Hematopoietic multipotent progenitor cell treated with erythropoietin and hydrocortisone succinate and interleukin-3 and kit ligand, for 6 days (in vitro differentiated cells): Measurements from ENCODE around the gene RAD51B.
"Not testable (repeated sequence)": the region's sequence is repeated elsewhere in the genome, so short reads cannot be mapped to it uniquely, and the experiment has no call there.

ENCODE experiments used
- DNase-seq: peaks from one replicate; pipeline ENCODE4 v3.0.0-alpha.2; 2015

The RAD51B gene

DNA sequence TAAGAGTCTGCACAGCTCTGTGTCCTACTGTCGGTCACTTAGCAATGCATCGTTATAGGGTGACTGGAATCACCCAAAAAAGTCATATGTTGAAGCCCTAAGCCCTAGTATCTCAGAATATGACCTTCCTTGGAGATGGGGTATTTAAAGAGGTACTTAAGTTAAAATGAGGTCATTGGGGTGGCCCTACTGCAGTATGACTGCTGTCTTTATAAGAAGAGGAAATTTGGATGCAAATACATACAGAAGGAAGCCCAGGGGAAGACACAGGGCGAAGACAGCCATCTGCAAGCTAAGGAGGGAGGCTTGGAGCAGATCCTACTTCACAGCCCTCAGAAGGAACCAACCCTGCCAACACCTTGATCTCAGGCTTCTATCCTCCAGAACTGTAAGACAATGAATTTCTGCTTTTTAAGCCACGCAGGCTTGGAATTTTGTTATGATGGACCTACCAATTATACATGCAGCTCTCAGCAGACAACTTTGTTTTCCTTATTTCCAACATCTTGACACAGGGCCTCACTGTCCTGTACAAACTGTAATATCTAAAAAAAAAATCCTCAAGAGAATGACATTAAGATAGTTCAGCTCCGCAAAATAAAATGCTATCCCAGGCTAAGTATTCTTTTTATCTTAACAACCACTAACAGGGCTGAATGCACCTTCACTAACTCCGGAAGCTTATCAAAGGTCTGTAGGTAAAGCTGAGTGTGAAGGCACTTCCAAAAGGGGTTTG is 932.9 kb downstream of the RAD51B start:
- no peak for DNase-seq

DNA sequence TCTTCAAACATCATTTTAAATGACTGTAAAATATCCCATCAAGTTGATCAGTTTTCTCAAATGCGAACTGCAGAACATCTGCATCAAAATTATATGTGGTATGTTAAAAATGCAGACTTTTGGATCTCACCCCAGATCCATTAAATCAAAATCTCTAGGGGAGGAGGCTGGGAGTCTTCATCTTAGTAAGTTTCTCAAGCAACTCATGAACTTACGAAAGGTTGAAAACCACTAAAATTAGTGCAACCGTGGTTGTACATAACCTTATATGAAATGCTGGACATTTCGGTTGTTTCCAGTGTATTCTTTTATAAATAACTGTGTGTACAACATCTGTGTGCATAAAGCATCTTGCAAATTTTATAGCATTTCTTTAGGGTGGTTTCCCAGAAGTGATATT is 934.1 kb downstream of the RAD51B start:
- no peak for DNase-seq

DNA sequence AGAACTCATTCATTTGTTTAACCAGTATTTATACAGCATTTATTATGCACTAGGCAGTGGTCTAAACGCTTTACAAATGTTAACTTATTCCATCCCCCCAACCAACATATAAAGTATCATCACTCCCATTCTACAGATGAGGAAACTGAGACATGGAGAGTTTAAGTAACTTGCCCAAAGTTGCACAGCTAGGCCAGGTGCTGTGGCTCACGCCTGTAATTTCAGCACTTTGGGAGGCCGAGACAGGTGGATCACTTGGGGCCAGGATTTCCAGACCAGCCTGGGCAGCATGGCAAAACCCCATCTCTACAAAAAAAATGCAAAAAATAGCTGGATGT is 935.4 kb downstream of the RAD51B start:
- DNase-seq, result no peak

DNA sequence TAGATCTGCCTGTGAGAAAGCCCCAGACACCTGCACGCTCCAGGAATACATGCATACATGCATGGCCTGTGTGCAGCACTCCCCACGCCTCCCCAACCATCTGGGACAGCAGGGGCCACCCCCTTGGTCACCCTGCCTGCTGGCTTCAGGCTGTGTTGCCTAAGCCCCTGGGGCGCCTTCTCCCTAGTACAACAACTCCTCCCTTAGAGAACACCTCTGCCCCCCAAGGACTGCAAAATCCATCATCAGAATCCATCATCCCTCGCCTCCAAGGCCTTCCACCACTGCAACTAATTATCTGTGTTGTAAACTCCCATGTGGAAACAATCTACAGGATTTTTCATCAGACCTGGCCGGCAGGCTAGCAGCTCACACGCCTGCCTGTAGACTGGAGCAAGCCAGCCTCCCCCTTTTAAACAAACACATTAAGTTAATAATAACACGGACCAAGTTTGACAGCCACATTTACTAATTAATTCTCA is 936.5 kb downstream of the RAD51B start:
- DNase-seq, result no peak

DNA sequence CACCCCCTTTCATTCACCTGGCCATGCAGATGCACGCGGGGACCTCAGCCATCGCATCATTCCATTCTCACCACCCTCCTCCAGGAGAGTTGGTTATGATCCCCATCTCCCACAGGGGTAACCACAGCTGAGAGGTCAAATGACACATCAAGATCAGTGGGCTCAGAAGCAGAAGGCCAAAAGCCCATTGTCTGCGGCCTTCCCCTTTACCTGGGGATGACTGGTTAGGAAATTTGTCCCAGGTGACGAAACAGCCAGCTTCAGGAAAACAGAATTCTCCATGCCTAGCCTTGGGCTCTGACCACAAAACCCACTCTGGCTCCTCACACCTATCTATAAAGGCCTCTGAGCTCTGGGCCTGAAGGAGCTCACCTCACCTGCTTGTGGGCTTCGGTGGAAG is 937.2 kb downstream of the RAD51B start:
- no peak for DNase-seq

DNA sequence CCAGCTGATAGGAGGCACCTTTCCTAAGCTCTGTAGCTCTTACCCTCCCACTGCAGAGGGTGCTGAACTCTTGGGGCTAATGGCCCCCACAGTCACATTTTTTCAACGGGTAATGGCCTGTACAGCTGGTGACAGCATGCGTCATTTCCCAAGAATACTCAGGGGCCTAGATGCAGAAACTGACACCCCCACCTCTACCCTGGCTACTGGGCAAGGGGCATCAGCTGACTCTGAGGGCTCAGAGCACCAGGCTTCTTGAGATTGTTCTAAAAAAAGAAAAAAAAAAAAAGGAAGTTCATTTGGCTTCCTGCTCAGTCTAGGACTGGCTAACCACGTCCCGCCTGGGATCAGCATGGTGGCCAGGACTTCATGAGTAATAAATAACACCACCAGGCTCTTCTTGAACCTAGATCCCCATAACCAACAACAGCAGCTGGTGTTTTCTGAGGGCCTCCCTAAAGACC is 938.1 kb downstream of the RAD51B start:
- peak; percentile 66 for DNase-seq

DNA sequence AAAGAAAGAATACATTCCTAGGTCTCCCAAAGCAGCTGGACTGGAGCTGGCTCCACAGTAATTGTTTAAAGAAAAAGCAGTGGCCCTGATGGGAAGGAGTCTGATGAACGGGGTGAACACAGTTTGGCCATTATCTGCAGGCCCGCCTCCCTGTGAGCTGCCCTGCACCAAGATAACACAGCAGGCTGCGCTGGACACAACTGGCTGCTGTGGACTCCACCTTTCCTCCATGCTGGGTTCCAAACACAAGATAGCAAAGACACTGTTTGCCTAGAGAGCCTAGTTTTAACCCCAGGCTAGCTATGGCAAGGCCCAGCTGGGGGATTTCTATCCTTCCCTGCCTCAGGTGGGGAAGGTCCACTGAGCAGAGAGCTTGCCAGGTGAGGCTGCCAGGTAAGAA is 938.7 kb downstream of the RAD51B start:
- peak; percentile 68 for DNase-seq

DNA sequence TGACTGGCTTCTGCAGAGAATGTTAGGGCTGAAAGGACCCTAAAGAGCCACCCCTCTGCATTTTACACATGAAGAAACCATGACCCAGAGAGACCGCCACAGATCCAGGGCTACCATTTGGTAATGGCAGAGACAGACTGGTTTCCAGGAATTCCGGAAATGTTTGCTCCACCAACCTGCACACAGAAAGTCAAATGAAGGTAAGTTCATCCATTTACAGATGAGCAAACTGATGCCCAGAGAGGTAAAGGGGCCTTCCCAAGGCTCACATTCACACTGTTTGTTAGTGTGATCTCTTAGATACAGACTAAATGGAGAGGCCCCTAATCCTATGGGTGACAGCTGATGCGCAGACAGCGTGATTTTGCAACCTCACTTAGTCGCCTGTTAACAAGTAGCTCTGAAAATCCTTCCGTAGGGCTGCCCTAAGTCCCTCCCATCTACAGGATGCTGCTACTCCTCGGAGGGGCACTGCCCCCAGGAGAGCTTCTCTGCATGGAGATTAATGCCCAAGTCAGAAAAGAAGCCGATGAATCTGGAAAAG is 939.5 kb downstream of the RAD51B start:
- no peak for DNase-seq

DNA sequence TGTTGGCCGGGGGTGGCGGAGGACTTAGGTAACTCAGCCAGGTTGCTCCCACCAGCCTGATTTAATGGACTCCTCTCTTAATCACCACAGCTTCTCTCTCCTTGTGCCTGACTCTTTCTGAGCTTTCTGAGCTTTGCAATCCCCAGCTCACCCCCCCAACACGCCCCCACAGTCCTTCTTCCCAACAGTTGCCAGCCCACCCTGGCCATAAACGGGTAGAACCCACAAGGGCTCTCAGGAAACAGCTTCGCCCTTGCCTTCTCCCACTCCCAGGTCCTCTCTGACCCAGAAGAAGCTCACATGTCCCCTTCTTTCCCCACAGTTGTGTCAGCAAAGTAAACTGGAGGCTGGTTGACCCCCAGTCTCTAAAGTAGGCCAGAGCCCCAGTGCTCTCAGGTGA is 940.4 kb downstream of the RAD51B start:
- DNase-seq, result no peak

DNA sequence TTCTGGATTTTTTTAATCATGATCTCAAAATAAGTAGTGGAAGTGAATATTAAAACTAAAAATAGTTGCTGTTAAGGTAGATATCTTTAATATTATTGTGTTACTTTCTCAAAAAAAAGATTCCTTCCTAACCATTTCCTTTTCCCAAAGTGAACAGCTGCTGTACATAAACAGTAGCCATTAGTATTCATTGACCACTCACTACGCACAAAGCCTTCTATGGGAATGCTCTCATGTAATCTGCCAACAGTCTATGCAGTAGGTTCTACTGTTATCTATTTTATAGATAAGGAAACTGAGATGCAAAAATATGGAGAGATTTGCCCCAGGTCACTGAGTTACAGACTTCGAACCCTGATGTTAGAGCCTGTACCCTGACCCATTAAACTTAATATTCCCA is 941.2 kb downstream of the RAD51B start:
- no peak for DNase-seq

DNA sequence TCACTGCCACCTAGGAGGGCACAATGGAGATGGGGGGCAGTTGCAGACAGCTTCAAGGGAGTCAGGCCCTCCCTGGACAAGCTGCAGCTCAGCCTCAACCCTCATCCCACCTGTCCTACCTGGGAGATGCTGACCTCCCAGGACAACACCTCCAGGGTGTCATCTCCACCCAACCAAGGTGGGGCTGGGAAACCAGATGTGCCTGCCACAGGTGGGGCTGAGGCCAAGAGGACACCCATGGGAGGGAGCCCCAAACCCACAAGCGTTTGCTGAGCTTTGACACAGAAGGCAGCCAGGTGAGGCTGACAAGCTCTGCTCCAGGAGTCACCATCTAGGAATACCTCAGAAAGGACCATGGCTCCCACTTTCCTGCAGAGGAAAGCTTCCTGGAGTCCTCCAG is 941.8 kb downstream of the RAD51B start:
- DNase-seq, result no peak

DNA sequence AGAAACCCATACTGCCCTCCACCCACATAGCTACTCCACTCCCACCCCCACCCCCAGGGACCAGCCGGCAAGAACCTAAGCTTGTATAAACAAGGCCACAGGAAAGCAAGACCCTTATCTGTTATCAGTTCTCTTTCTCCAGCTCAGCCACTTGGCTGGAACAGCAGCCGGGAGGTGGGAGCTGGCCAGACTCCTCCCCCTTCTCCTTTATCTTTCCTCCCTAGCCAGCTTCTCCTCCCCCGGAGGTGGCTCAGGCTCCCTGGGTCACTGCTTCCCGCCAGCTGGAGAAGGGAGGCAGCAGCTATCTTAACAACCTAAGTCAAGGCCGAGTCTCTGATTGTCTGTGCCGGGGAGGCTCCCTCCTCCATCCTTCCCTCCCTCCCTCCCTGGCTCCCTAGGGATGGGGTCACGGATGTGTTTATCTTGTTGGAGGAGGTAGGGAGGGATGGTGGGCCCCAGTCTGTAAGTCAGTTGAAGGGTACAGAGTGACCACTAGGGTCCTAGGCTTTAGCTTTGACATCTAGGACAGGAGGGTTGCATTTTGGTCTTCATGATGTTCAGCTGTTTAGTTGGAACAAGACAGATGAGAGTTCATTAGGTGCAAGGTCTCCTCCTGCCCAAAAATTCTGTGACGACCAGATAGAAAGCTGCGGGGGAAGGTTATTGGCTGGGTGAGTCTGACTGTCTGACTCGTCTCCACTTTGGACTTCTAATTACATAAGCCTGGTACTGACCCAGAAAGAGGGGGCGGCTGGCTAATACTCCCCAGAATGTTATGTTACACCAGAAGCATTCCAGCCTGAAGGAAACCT is 943.6 kb downstream of the RAD51B start:
- DNase-seq, result peak; percentile 75

DNA sequence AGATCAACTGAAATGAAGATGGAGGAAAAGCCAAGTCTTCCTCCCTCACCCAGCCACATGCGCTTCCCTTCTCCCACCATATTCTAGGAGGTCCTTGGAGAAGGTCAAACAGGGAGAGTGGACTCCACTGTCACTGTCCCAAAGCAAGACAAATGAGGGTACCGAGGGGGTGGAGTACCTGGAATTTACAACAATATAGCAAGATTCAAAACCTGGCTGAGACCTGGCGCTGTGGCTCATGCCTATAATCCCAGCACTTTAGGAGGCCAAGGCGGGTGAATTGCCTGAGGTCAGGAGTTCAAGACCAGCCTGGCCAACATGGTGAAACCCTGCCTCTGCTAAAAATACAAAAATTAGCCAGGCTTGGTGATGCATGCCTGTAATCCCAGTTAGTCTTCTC is 944.3 kb downstream of the RAD51B start:
- not testable (repeated sequence) for DNase-seq

DNA sequence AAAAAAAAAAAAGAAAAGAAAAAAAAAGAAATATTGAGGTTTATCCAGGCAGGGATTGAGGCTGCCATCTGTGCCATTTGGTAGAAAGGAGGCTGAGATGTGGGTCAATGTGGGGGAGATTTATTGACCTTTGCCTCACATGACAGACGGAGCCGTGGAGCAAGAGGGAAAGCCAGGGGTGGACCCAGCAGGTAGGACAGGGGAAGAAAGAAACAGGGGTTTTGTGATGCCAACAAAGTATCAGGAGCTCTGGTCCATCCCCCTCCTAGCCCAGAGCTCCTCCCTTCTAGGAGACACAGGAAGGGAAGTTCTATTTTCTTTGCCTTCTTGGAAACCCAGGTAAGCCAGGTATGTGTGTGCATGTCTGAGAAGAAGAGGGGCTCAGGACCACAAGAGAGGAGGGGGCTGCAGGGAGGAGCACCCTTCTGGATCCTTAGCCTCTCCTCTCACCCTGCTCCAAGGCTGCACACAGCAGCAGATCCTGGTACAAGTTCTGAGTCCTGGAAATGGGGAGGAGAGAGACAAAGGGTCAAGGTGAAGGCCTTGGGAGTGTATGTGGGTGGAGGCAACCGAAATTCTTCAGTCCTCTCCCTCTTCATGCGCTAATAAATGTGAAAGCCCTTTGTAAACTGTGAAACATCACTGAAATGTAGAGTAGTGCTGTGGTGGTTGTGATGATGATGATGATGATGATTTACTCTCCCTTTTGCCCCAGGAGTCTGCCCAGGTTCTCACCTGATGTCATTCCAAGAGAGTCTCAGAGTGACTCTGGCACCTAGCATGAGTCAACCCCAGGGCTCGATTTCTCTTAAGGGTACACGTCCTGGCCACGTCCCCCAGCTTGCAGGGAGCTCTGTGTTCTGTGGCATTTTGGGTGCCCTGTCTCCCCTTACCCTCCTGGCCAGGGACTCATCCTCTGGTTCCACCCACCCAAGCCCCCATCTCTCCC is 947.0 kb downstream of the RAD51B start:
- no peak for DNase-seq

DNA sequence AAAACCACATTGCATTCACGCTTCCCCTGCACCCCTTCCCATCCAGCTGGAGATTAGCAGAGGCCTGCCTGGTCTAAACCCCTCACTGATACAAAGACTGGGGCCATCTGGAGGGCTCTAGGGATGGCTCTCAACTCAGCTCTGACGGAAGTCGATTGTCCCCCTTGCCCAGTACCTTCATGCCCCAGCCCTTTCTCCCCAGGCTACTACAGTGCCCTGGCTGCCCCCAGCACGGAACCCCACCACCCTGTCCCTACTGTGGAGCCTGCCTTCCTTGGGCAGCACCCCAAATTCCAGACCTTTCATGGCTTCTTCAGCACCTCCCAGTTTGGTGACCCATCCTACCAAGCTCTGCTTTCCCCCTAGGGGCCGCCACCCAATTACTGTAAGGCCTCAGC is 947.7 kb downstream of the RAD51B start:
- DNase-seq, result no peak

DNA sequence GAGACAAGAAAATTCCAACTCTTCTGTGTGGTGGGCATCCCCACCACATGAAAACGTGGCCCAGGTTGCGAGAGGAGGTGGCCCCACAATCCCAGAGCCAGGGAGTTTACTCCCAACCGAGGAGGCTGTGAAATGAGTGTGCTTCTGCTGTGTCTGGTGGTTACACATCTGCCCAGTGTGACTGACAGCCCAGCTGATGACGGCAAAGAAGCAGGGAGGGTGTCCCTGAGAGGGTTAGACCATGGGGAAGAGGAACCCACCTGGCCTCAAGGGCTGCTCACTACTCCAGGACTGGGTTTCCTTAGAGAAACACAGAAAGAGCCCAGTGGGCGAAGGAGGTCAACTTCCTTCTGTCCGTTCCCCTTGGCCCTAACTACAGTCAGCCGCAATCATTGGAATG is 948.7 kb downstream of the RAD51B start:
- DNase-seq, result no peak

DNA sequence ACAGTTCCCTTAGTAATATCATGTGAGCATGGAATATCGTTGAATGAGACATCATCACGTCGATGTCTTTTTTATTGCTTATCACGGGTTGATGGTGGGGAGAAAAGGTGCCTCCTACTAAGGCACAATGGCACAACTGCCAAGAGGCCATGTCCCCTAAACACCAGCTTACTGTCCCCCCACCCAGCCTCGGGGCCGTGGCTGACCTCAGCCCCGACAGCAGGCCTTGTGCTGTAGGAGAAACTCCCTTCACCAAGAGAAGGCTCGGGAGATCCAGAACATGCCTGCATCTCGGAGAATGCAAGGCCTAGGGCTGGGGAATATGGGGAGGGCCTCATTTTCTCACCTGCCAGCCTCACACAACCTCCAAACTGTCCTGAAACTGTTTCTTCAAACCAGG is 950.5 kb downstream of the RAD51B start:
- DNase-seq, result no peak

DNA sequence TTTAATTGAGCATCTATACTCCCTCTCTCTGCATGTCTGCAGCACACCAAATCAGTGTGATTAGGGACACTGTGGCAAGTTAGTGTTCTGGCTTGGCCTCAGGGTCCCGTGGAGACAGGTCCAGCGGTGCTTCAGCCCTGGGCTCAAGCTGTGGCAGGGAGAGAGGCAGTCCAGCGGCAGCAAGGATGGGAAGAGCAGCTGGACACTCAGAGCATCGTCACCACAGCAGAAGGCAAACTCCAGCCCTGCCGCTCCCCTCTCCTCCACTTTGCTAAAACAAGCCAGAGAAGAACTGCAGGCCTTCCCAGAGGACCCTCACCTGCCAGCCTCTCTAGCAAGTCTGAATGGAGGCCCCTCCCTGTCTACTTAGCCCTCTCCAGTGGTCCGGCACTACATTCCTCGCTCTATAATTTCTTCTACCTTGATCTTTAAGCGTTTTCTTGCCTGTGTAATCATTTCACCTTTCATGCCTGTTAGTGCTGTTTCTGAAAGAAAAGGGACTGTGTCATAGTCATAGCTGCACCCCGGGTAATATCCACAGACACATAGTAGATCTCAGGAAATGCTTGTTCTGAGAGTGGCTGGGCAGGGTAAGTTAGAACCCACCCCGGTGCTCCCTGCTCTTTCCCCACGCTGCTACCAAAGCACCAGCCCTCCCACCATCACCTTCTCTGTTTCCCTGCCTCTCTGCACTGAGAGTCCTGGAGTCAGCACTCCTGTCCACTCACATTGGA is 951.1 kb downstream of the RAD51B start:
- DNase-seq, result no peak

DNA sequence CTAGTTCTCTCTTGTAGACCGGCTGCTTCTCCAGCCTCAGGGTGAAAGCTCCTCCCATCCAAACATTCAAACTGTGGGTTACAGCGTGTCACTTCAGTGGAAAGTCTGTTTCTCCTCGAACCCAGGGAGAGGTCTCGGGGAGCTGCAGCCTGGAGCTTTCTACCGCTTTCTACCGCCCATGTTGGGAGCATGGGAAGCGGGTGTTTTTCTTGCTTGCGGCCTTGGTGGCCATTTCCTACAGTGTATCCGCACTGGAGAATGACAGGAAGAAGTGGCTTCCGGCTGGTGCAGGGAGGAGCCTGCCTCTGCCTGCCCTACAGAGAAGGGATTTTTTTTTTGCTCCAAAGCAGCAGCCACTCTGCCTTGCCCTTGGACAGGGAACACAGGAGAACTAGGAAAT is 952.1 kb downstream of the RAD51B start:
- no peak for DNase-seq

DNA sequence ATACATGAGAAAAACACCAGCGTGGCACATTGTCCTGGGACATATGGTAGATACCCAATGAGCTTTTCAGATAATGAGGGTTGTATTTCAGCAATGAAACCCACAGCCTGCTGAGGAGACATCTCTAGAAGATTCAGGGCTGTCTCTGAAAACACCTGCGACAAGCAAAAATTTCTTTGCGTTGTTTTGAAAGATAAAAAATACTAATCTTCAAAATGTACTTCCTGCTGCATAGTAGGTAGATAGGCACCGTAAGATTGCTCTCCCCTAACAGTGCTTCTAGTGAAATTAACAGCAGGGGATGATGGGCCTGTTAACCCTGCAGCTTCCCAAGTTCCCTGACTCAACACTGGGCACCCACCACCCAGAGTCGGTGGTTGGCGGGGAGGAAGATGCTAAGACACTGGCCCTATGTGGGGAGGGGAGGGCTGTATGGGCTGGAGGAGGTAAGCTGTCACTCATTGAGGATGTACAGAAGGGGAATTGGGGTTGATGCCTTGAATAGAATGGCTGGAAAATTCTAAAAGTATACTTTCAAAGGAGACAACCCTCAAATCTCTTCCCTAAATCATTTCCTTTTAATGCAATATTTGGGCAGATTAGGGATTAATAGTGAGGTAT is 953.3 kb downstream of the RAD51B start:
- no peak for DNase-seq

DNA sequence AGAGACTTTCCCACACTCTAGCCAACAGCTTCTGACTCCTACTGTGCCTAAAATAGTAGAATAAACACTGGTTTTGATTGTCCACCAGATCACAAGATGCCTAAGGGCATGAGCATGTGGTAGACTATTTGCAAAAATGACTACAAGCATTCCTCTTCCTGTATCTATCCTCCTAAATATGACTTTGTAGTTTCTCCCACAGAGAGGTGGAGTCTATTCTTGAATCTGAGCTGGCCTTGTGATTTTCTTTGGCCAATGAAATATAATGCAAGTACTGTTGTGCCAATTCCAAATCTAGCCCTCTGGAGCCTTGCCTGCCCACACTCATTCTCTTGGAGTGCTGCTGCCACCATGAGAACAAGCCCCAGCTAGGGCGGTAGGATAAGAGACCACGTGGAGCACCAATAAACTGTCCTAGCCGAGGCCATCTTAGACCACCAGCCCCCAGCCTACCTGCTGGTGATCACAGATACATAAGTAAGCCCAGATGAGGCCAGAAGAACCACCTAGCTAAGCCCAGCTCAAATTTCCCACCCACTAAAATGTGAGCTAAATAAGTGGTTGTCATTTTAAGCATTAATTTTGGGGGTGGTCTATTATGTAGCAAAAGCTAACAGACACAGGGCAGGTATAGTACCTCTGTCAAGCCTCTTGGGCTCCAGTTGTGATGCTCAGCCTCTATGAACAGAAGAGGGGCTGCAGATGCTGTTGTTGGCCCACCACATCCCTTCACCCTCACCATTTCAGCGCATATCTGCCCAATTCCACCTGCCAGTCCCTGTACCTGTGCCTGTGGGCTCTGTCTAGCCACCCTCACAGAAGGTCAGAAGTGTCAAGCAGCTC is 955.4 kb downstream of the RAD51B start:
- no peak for DNase-seq
